Ovary (tissue), 3 donors: ENCODE results near the gene DAPK1.

Experiments
- POLR2A ChIP-seq: fragments of 450-650 bp; IDR thresholded peaks from one replicate; pipeline ENCODE4 v1.6.1; 2017; ENCODE audit warnings: antibody characterized with exemption, mild to moderate bottlenecking, moderate library complexity
- TF ChIP-seq, protein P1 (sequence below), 3 donors: fragments of 450-650 bp in 2 of 3; fragments of 200-600 bp in 1 of 3; IDR thresholded peaks; one replicate each; pipeline versions ENCODE4 v1.5.1 to v1.8.0; 2016 to 2022; ENCODE audit warnings: antibody characterized with exemption in 3 of 3, mild to moderate bottlenecking in 1 of 3
- donor health status: DM: no; HTN: no; CAD: no.

DNA sequence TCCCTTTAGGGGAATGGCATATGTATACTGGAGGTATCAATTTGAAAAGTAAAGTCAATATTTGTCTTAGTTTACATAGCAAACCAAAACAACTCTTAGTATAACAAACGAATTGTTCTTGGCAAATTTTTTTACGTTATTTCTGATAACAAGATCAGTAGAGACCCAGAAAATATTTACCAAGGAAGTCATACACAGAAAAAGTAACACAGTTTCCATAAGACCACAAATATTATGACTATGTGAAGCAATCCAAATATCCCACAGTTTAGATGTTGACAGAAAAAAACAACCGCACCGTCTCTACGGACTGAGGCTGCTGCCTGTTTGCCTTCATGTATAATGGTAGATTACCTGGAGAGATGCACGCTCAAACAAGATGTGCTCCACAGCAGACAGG, 46.5 kb upstream of the DAPK1 start:
- TF ChIP-seq, protein P1, sequence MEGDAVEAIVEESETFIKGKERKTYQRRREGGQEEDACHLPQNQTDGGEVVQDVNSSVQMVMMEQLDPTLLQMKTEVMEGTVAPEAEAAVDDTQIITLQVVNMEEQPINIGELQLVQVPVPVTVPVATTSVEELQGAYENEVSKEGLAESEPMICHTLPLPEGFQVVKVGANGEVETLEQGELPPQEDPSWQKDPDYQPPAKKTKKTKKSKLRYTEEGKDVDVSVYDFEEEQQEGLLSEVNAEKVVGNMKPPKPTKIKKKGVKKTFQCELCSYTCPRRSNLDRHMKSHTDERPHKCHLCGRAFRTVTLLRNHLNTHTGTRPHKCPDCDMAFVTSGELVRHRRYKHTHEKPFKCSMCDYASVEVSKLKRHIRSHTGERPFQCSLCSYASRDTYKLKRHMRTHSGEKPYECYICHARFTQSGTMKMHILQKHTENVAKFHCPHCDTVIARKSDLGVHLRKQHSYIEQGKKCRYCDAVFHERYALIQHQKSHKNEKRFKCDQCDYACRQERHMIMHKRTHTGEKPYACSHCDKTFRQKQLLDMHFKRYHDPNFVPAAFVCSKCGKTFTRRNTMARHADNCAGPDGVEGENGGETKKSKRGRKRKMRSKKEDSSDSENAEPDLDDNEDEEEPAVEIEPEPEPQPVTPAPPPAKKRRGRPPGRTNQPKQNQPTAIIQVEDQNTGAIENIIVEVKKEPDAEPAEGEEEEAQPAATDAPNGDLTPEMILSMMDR (IDR thresholded peaks at IDR 0.05): no peak
- TF ChIP-seq POLR2A: no peak
